ENCODE measurements around the gene RASIP1.

Gene RASIP1

GRCh38 chr19:48755787-48756186, 15.4 kb upstream of the RASIP1 start:
- no peak for DNase-seq

GRCh38 chr19:48755084-48755641, 14.8 kb upstream of the RASIP1 start, which contains the start of gene FGF21:
Gene FGF21, plus strand, starts transcription at chr19:48755524. Its CDS starts 713 bp downstream, at chr19:48756237.
- no peak for DNase-seq

GRCh38 chr19:48752496-48753365, 12.3 kb upstream of the RASIP1 start, which contains the start of gene FUT1:
Gene FUT1, minus strand, starts transcription at chr19:48752641. Its CDS starts 1,360 bp downstream, at chr19:48751281.
- peak; percentile 89 to 98 for DNase-seq

GRCh38 chr19:48751845-48752495, 11.6 kb upstream of the RASIP1 start:
- peak in 1 of 2 experiments; percentile 53 for DNase-seq

GRCh38 chr19:48750771-48751504, 10.5 kb upstream of the RASIP1 start:
- DNase-seq = no peak

GRCh38 chr19:48750351-48750750, 9.9 kb upstream of the RASIP1 start:
- no peak for DNase-seq

- no peak for DNase-seq
Observed at GRCh38 chr19:48749571-48750198, 9.3 kb upstream of the RASIP1 start.

GRCh38 chr19:48746738-48747575, 6.5 kb upstream of the RASIP1 start, which contains the start of gene IZUMO1:
Gene IZUMO1, minus strand, starts transcription at chr19:48746909. Its CDS starts 1,050 bp downstream, at chr19:48745859.
- DNase-seq = no peak

GRCh38 chr19:48746110-48746509, 5.7 kb upstream of the RASIP1 start:
- DNase-seq = no peak

- DNase-seq = peak in 1 of 2 experiments; percentile 21
Observed at GRCh38 chr19:48745208-48745995, 5.0 kb upstream of the RASIP1 start.

- no peak for DNase-seq
Observed at GRCh38 chr19:48742096-48742495, 1.7 kb upstream of the RASIP1 start.

- no peak for DNase-seq
Observed at GRCh38 chr19:48741129-48741999, 954 bp upstream of the RASIP1 start.

- DNase-seq = no peak
Observed at GRCh38 chr19:48739404-48740163, 826 bp downstream of the RASIP1 start.

GRCh38 chr19:48738557-48739403, 1.6 kb downstream of the RASIP1 start:
- DNase-seq = peak; percentile 76 to 98

GRCh38 chr19:48737360-48737998, 2.9 kb downstream of the RASIP1 start:
- peak; percentile 41 to 51 for DNase-seq

GRCh38 chr19:48735031-48735615, 5.3 kb downstream of the RASIP1 start:
- DNase-seq = peak; percentile 48 to 82

- no peak for DNase-seq
Observed at GRCh38 chr19:48734625-48735024, 5.8 kb downstream of the RASIP1 start.

All from NCI-H187 (cell line).